ENCODE results near the gene KIFC1. TPM values are rescaled to one million over a fixed set of nuclear protein-coding genes. Genes with fewer than 3 reads are reported as not detected.

Gene KIFC1
- total RNA-seq, 6 donors from 2014 or later = 1.2 to 11.8 (median 4.4) TPM

- H3K27me3 ChIP-seq = no peaks in the 10 kb centered on the region
- H3K4me3 ChIP-seq = no peak overlapping the region
- WGBS, 2 donors = 96 to 99% methylated on average over 15 to 17 of the region's 17 CpGs
- H3K36me3 ChIP-seq = peaks cover 0 to 9% (median 0%) of the 10 kb centered on the region in 4 donors
- TF ChIP-seq POLR2AphosphoS5 (IDR thresholded peaks at IDR 0.05) = no peak
- TF ChIP-seq POLR2A (IDR thresholded peaks at IDR 0.05) = no peak
- TF ChIP-seq, protein P1, sequence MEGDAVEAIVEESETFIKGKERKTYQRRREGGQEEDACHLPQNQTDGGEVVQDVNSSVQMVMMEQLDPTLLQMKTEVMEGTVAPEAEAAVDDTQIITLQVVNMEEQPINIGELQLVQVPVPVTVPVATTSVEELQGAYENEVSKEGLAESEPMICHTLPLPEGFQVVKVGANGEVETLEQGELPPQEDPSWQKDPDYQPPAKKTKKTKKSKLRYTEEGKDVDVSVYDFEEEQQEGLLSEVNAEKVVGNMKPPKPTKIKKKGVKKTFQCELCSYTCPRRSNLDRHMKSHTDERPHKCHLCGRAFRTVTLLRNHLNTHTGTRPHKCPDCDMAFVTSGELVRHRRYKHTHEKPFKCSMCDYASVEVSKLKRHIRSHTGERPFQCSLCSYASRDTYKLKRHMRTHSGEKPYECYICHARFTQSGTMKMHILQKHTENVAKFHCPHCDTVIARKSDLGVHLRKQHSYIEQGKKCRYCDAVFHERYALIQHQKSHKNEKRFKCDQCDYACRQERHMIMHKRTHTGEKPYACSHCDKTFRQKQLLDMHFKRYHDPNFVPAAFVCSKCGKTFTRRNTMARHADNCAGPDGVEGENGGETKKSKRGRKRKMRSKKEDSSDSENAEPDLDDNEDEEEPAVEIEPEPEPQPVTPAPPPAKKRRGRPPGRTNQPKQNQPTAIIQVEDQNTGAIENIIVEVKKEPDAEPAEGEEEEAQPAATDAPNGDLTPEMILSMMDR (IDR thresholded peaks at IDR 0.05) = no peak
- TF ChIP-seq EP300 (IDR thresholded peaks at IDR 0.05) = no peak
- H3K9me3 ChIP-seq = no peaks in the 10 kb centered on the region
- H3K27ac ChIP-seq = no peak overlapping the region
- no peak for DNase-seq
- H3K4me1 ChIP-seq = peaks cover 0 to 7% (median 0%) of the 10 kb centered on the region in 4 donors
- no peak for ATAC-seq (ENCODE audit: low FRiP score in 2 of 2)
These were observed 14.5 kb downstream of the KIFC1 start for GRCh38 chr6:33406126-33406525.

GRCh38 chr6:33407132-33407718, 15.6 kb downstream of the KIFC1 start:
- DNase-seq (no peak), ATAC-seq (ENCODE audit: low FRiP score in 2 of 2) (no peak)
- TF ChIP-seq, protein P1 (IDR thresholded peaks at IDR 0.05) = peak in 2 of 6 experiments; percentile 13 to 34
- TF ChIP-seq POLR2AphosphoS5 (IDR thresholded peaks at IDR 0.05) = no peak
- no peak for TF ChIP-seq EP300 (IDR thresholded peaks at IDR 0.05)
- no peak for TF ChIP-seq POLR2A (IDR thresholded peaks at IDR 0.05)
- H3K4me1 ChIP-seq = peaks cover 9 to 18% (median 9%) of the 10 kb centered on the region in 4 donors
- no peak overlapping the region for H3K27ac ChIP-seq
- H3K36me3 ChIP-seq = peaks cover 0 to 9% (median 2%) of the 10 kb centered on the region in 4 donors
- no peaks in the 10 kb centered on the region for H3K27me3 ChIP-seq
- no peak overlapping the region for H3K4me3 ChIP-seq
- no peaks in the 10 kb centered on the region for H3K9me3 ChIP-seq
- 82 to 84% methylated on average over 5 of the region's 5 CpGs for WGBS, 2 donors

DNA sequence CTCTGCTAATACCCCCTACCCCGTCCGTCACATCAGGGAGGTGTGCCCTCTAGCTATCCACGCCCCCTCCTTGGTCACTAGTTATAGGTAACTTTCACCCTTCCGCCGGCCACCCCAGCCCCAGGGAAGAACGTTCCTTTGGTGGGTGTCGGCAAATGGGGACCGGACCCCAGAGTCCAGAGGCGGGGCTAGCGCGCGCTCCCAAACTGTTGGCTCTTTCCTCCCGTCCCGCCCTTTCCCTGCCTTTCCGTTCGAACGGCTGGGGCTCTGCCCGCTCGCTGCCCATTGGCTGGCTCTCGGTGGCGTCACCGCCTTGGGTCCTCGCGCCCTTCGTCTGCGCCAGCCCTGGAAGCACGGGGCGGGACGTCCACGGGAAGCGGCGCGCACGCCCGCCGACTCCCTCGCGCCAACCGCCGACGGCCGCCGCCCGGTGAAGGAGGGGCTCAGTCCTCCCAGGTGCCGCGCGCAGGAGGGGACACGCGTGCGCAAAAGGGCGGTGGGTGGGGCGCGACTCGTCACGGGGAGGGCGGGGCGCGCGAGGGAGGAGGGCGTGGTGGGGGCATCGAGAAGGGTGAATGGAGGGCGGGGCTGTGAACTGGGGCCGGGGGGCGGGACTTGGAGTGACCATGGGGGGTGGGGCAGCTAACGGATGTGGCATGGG, 18.6 kb downstream of the KIFC1 start:
- ATAC-seq (ENCODE audit: low FRiP score in 2 of 2) = peak; percentile 94 to 95
- TF ChIP-seq POLR2A (IDR thresholded peaks at IDR 0.05) (peak in 3 of 4 donors; percentile 40 to 72 (median 44)), EP300 (IDR thresholded peaks at IDR 0.05) (peak in 1 of 4 donors; percentile 68), POLR2AphosphoS5 (IDR thresholded peaks at IDR 0.05) (peak; percentile 80 to 83)
- TF ChIP-seq, protein P1 (IDR thresholded peaks at IDR 0.05) = no peak

GRCh38 chr6:33410711-33411631, 19.3 kb downstream of the KIFC1 start, which contains the start of gene PHF1:
PHF1 (plus strand) TSS chr6:33411014; CDS start chr6:33412264, 1,250 bp downstream.
- peak; percentile 78 to 94 for DNase-seq
- H3K4me1 ChIP-seq = peaks cover 15 to 35% (median 21%) of the 10 kb centered on the region in 4 donors

More for the DNA sequence above, 18.6 kb downstream of the KIFC1 start:
- Histone ChIP-seq H3K27me3 (no peaks in the 10 kb centered on the region), H3K9me3 (no peaks in the 10 kb centered on the region), H3K4me1 (peaks cover 13 to 27% (median 16%) of the 10 kb centered on the region in 4 donors), H3K36me3 (peaks cover 6 to 32% (median 21%) of the 10 kb centered on the region in 4 donors), H3K4me3 (peak overlapping the region; percentile 81 to 99 (median 87)), H3K27ac (peak overlapping the region; percentile 96 to 99 (median 98))
- peak; percentile 98 to 100 for DNase-seq
- 0 to 1% methylated on average over 21 to 36 of the region's 65 CpGs for WGBS, 2 donors

More at GRCh38 chr6:33410711-33411631, 19.3 kb downstream of the KIFC1 start, which contains the start of gene PHF1:
- Histone ChIP-seq H3K27me3 (no peaks in the 10 kb centered on the region), H3K4me3 (peak within 1 kb of the TSS; percentile 81 to 99 (median 87)), H3K9me3 (no peaks in the 10 kb centered on the region), H3K27ac (peak within 1 kb of the TSS; percentile 96 to 99 (median 98)), H3K36me3 (peaks cover 6 to 39% (median 29%) of the 10 kb centered on the region in 4 donors)
- ATAC-seq (ENCODE audit: low FRiP score in 2 of 2) = peak; percentile 82 to 90
- WGBS, 2 donors = 2% methylated on average over 10 to 29 of the region's 67 CpGs
- TF ChIP-seq POLR2AphosphoS5 (IDR thresholded peaks at IDR 0.05) (peak; percentile 70 to 77), EP300 (IDR thresholded peaks at IDR 0.05) (no peak), POLR2A (IDR thresholded peaks at IDR 0.05) (peak in 1 of 4 donors; percentile 75)
- TF ChIP-seq, protein P1 (IDR thresholded peaks at IDR 0.05) = no peak
